ENCODE measurements around the gene ZNF69. TPM values are rescaled to one million over a fixed set of nuclear protein-coding genes. Genes with fewer than 3 reads are reported as not detected.

The ZNF69 gene
- polyA plus RNA-seq, 1 donor from 2014 or later: 14.4 TPM

DNA sequence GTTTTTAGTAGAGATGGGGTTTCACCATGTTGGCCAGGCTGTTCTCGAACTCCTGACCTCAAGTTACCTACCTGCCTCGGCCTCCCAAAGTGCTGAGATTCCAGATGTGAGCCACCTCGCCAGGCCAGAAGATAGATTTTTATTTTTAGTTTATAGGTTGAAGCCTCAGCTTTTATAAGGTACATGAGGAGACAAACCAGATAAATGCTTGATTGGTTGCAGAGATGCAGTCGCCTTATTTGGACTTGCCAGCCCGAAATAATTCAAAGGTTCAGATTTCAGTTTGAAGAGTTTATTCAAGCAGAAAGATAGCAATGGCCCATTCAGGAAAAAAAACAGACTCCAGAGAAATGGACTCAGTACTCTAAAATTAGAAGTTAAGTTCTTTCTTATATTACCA lies 3.1 kb downstream of the ZNF69 start:
- Histone ChIP-seq H3K4me3 (ENCODE audit: low read length) (no peak overlapping the region), H3K27ac (ENCODE audit: low read length) (no peak overlapping the region), H3K9ac (ENCODE audit: low read length) (no peak overlapping the region), H2AFZ (ENCODE audit: low read depth, low read length) (no peak overlapping the region), H3K79me2 (replicated peaks; ENCODE audit: insufficient read depth, low read length) (peaks cover 50% of the 10 kb centered on the region), H3K4me2 (ENCODE audit: low read length) (no peak overlapping the region), H3K36me3 (ENCODE audit: insufficient read depth, low read length) (peaks cover 8% of the 10 kb centered on the region), H4K20me1 (ENCODE audit: insufficient read depth) (no peaks in the 10 kb centered on the region), H3K9me3 (ENCODE audit: low read length) (peaks cover 7% of the 10 kb centered on the region), H3K27me3 (ENCODE audit: insufficient read depth, low read depth, low read length) (no peaks in the 10 kb centered on the region), H3K9me2 (ENCODE audit: insufficient read depth, low read length) (no peaks in the 10 kb centered on the region), H3F3A (ENCODE audit: insufficient read depth, low read length, poor library complexity, severe bottlenecking) (no peaks in the 10 kb centered on the region)
- TF ChIP-seq EP300 (conservative IDR thresholded peaks at IDR 0.05; ENCODE audit: poor library complexity, severe bottlenecking) (no peak), RAD21 (conservative IDR thresholded peaks at IDR 0.05) (no peak), MXI1 (conservative IDR thresholded peaks at IDR 0.05; ENCODE audit: poor library complexity, severe bottlenecking) (no peak), TAF1 (IDR thresholded peaks at IDR 0.05; ENCODE audit: low read depth) (no peak), CTCF (IDR thresholded peaks at IDR 0.05; ENCODE audit: poor library complexity, severe bottlenecking) (no peak), POLR2AphosphoS5 (IDR thresholded peaks at IDR 0.05) (no peak), SMC3 (conservative IDR thresholded peaks at IDR 0.05; ENCODE audit: poor library complexity) (no peak), EZH2 (IDR thresholded peaks at IDR 0.05; ENCODE audit: borderline replicate concordance, insufficient read depth, low read length, poor library complexity, severe bottlenecking) (no peak)
- TF ChIP-seq, protein P1, sequence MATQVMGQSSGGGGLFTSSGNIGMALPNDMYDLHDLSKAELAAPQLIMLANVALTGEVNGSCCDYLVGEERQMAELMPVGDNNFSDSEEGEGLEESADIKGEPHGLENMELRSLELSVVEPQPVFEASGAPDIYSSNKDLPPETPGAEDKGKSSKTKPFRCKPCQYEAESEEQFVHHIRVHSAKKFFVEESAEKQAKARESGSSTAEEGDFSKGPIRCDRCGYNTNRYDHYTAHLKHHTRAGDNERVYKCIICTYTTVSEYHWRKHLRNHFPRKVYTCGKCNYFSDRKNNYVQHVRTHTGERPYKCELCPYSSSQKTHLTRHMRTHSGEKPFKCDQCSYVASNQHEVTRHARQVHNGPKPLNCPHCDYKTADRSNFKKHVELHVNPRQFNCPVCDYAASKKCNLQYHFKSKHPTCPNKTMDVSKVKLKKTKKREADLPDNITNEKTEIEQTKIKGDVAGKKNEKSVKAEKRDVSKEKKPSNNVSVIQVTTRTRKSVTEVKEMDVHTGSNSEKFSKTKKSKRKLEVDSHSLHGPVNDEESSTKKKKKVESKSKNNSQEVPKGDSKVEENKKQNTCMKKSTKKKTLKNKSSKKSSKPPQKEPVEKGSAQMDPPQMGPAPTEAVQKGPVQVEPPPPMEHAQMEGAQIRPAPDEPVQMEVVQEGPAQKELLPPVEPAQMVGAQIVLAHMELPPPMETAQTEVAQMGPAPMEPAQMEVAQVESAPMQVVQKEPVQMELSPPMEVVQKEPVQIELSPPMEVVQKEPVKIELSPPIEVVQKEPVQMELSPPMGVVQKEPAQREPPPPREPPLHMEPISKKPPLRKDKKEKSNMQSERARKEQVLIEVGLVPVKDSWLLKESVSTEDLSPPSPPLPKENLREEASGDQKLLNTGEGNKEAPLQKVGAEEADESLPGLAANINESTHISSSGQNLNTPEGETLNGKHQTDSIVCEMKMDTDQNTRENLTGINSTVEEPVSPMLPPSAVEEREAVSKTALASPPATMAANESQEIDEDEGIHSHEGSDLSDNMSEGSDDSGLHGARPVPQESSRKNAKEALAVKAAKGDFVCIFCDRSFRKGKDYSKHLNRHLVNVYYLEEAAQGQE (IDR thresholded peaks at IDR 0.05; ENCODE audit: borderline replicate concordance): no peak

DNA sequence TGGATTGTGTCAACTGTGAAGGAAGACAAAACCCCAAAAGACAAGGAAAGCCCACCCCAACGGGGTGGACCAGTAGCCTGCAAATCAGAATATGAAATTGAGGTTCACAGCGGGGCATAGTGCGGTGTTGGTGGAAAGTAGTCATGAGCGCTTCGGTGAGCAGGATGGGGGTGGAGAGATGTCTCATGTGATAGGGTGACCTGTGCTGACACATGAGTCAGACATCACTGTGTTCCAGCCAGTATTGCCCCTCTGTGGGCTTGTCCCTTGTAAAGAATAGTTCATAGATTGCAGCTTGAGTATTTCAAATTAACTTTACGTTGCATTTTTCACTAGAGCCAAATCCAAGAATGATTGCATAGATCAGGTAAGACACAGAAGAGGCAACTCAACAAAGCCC lies 7.3 kb downstream of the ZNF69 start:
- H3K4me2 ChIP-seq (ENCODE audit: low read length): no peak overlapping the region
- TF ChIP-seq RAD21 (conservative IDR thresholded peaks at IDR 0.05): no peak
- no peak for TF ChIP-seq EP300 (conservative IDR thresholded peaks at IDR 0.05; ENCODE audit: poor library complexity, severe bottlenecking)
- no peak for TF ChIP-seq EZH2 (IDR thresholded peaks at IDR 0.05; ENCODE audit: borderline replicate concordance, insufficient read depth, low read length, poor library complexity, severe bottlenecking)
- no peak for TF ChIP-seq MXI1 (conservative IDR thresholded peaks at IDR 0.05; ENCODE audit: poor library complexity, severe bottlenecking)
- TF ChIP-seq POLR2AphosphoS5 (IDR thresholded peaks at IDR 0.05): no peak
- TF ChIP-seq TAF1 (IDR thresholded peaks at IDR 0.05; ENCODE audit: low read depth): no peak
- no peak for TF ChIP-seq CTCF (IDR thresholded peaks at IDR 0.05; ENCODE audit: poor library complexity, severe bottlenecking)
- TF ChIP-seq, protein P1 (IDR thresholded peaks at IDR 0.05; ENCODE audit: borderline replicate concordance): no peak
- no peak for TF ChIP-seq SMC3 (conservative IDR thresholded peaks at IDR 0.05; ENCODE audit: poor library complexity)
- peaks cover 46% of the 10 kb centered on the region for H3K79me2 ChIP-seq (replicated peaks; ENCODE audit: insufficient read depth, low read length)
- no peak overlapping the region for H3K9ac ChIP-seq (ENCODE audit: low read length)
- H3K9me2 ChIP-seq (ENCODE audit: insufficient read depth, low read length): no peaks in the 10 kb centered on the region
- H3K27ac ChIP-seq (ENCODE audit: low read length): no peak overlapping the region
- peaks cover 8% of the 10 kb centered on the region for H3K36me3 ChIP-seq (ENCODE audit: insufficient read depth, low read length)
- peaks cover 7% of the 10 kb centered on the region for H3K9me3 ChIP-seq (ENCODE audit: low read length)
- no peaks in the 10 kb centered on the region for H3F3A ChIP-seq (ENCODE audit: insufficient read depth, low read length, poor library complexity, severe bottlenecking)
- no peak overlapping the region for H3K4me3 ChIP-seq (ENCODE audit: low read length)
- no peaks in the 10 kb centered on the region for H3K27me3 ChIP-seq (ENCODE audit: insufficient read depth, low read depth, low read length)
- no peaks in the 10 kb centered on the region for H4K20me1 ChIP-seq (ENCODE audit: insufficient read depth)
- no peak overlapping the region for H2AFZ ChIP-seq (ENCODE audit: low read depth, low read length)

Data from neural cell (in vitro differentiated cells).